Measurements from ENCODE around the gene FAM151B.
"Not testable (repeated sequence)": the region's sequence is repeated elsewhere in the genome, so short reads cannot be mapped to it uniquely, and the experiment has no call there.

FAM151B gene, protein sequence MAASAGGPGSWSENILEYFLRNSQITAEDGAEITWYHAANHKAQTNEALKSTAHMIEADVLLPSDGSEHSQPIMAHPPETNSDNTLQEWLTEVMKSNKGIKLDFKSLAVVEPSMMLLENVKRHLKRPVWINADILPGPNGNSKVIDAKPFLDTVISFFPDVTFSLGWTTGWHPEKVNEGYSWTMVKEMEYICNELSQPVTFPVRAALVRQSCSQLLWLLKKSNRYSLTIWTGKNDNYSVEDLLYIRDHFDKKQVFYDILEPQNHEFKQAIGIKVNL

DNA sequence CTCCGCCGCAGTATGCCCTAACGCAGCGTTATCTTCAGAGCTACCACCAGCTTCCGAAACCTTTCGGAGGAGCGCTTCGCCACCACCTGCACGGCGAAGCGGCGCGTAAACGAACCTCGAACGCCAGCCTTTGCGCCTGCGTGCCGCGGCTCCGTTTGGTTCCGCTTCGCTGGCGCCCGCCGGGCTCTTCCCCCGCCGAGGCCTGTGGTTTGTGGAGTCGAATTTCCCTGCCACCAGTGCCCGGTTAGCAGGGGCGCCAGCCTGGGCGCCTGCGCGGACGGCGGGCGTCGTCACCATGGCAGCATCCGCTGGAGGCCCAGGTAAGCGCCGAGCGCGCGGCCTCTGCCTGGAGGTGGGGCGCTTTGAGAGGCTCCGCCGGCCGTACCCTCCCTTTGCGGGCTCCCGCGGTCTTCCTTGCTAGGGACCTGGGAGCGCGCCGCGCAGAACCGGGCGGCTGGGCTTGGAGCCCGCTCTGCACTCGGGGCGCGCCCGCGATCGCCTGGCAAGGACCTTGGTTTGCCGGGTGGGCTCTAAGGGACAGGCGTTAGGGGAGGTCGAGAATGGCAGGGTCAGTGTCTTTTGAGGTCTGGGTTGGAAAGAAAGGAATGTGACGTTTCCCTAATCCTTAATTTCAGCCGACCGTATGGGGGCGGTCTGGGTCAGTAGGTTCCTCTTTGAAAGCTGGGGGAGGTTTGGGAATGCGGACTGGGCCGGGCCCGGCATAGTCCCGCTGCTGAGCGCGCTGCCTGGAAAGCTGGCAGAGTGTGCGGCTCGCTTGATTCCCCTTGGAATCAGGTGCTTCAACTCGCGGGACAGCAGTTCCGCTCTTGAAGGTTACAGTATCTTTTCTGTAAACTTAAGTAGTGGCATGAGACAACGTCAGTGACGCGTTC lies at the start of gene FAM151B:
Gene FAM151B (plus strand): TSS at position 272 of the 893 bp plus-strand sequence. CDS start 24 bp downstream, at position 296.
- peak; percentile 81 for DNase-seq

GRCh38 chr5:80438739-80439138 lies 49.2 kb upstream of the FAM151B start:
- DNase-seq = no peak

- no peak for DNase-seq
Observed at GRCh38 chr5:80439213-80439612, 48.7 kb upstream of the FAM151B start.

- no peak for DNase-seq
Observed at GRCh38 chr5:80442742-80443141, 45.2 kb upstream of the FAM151B start.

- no peak for DNase-seq
Observed at GRCh38 chr5:80453366-80453765, 34.5 kb upstream of the FAM151B start.

GRCh38 chr5:80463269-80463668 lies 24.6 kb upstream of the FAM151B start:
- no peak for DNase-seq

DNA sequence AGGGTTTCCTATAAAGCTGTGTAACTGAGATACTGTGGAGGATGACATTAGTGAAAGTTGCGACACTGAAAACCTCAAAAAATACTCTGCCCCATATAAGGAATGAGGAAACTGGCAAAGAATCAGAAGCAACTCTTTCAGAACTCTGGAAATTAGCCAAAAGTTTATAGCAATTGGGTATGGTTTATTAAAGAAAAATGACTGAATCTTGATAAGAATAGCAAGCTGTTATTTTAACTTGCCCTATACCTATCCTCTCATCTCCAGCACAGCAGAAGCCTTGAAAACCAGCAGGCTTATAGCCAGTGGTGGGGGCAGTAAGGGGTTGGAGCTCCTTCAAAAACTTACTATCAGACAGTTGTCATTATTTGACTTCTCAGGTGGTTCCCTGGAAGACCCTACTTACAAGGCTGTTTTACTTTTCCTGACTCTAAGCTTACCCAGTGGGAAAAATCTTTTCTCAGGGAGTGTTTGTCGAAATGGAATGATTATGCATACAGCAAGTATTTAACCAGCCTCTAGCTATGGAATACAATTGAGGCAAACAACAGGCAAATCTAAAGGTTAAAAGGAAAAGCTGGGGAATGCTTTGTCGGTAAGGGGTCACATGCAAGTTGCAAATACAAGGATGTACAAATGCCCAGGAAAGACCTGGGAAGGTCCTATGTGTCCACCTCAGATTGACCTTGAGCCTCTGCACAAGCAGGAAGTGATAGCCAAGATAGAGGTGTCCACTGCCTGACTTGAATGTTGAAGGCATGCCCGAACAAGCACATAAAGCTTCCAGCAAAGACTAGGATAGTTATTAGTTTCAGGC lies 21.0 kb upstream of the FAM151B start:
- peak; percentile 53 for DNase-seq

DNA sequence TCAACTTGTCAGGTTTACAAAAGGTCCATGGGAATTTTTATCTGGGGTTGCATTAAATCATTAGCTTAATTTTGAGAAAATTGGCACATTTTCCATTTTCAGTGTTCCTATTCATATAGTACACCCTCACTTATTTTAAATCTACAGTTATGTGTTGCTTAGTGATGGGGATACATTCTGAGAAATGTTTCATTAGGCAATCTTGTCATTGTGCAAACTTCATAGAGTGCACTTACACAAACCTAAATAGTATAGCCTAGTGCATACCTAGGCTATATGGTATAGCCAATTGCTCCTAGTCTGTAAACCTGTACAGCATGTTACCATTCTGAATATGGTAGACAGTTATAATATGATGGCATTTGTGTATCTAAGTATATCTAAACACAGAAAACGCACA lies 19.8 kb upstream of the FAM151B start:
- no peak for DNase-seq

DNA sequence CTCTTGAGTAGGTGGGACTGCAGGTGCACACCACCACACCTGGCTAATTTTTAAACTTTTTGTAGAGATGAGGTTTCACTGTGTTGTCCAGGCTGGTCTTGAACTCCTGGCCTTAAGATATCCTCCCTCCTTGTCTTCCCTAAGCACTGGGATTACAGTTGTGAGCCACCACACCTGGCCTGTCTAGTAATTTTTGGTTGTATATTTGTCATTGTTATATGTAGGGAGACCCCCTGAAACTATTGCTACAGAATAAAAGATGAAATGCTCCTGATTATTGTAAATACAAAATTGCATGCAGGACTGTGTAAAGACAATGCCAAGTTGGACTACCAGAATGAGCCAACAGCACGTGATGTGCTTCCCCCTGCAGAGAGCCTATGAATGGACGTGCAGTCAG lies 17.3 kb upstream of the FAM151B start:
- DNase-seq = not testable (repeated sequence)

- DNase-seq = no peak
Observed at GRCh38 chr5:80474929-80475328, 13.0 kb upstream of the FAM151B start.

DNA sequence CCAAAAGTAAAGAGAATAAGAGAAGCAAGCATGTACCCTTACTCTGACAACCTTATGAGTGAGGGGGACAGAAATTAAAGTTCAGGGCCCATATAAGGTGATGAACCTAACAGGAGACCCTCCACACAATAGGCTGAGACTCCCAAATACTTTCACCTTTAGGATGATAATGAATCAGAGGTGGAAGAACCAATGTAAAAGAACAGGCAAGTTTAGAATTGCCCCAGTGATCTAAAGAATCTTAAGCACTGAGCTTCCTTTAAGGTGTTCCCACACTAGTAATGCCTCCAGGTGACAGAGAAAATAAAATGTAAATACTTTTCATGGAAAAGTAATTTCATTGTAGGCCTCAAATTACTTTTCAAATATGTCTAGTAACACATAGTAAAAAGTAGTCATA lies 8.2 kb upstream of the FAM151B start:
- DNase-seq = no peak

DNA sequence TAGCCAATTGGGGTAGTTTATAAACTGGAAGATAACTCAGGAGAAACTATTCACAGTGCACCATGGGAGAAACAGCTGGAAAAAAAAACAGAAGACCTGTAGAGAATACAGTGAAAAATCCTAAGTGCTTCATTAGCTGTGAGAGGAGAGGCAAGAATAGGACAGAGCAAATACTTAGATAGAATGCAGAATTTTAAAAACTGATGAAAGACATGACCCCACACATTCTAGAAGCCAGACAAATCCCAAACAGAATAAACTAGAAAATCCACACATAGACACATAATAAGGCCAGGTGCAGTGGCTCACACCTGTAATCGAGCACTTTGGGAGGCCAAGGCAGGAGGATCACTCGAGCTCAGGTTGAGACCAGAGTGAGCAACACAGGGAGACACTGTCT lies 7.5 kb upstream of the FAM151B start:
- DNase-seq = no peak

GRCh38 chr5:80481019-80481893 lies 6.6 kb upstream of the FAM151B start:
- DNase-seq = peak; percentile 61

GRCh38 chr5:80482578-80482977 lies 5.3 kb upstream of the FAM151B start:
- DNase-seq = no peak

DNA sequence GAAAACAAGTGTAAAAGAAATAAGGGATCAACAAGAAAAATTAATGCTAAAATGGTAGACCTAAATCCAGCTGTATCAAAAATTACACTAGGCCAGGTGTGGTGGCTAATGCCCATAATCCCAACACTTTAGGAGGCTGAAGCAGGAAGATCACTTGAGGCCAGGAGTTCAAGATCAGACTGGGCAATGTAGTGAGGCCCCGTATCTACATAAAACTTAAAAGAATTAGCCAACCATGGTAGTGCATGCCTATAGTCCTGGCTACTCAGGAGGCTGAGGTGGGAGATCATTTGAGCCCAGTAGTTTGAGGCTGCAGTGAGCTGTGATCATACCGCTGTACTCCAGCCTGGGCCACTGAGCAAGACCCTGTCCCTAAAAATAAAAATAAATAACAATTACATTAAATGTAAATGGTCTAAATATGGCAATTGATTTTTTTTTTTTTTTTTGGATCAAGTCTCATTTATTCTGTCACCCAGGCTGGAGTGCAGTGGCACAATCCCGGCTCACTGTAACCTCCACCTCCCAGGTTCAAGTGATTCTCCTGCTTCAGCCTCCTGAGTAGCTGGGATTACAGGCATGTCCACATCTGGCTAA lies 4.2 kb upstream of the FAM151B start:
- no peak for DNase-seq

DNA sequence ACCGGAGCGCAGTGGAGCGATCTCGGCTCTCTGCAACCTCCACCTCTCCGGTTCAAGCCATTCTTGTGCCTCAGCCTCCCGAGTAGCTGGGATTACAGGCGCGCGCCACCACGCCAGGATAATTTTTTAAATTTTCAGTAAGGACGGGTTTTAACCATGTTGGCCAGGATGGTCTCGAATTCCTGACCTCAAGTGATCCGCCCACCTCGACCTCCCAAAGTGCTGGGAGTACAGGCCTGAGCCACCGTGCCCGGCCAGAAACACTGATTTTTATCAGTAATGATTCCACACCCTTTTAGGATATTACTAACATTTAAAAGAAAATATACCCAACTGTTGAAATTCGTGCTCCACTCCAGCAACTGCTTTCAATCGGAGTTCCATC lies 464 bp upstream of the FAM151B start:
- no peak for DNase-seq

DNA sequence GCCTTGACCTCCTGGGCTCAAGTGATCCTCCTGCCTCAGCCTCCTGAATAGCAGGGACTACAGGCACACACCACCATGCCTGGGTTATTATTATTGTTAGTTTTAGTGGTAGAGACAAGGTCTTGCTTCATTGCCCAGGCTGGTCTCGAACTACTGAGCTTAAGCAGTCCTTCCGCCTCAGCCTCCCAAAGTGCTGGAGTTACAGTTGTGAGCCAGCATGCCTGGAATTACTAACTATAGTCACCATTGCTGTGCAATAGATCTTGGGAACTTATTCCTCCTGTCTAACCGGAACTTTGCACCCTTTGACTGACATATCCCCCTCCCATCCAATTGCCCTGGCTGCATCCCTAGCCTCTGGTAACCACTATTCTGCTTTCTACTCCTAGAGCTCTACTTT lies 3.4 kb downstream of the FAM151B start:
- DNase-seq = no peak

DNA sequence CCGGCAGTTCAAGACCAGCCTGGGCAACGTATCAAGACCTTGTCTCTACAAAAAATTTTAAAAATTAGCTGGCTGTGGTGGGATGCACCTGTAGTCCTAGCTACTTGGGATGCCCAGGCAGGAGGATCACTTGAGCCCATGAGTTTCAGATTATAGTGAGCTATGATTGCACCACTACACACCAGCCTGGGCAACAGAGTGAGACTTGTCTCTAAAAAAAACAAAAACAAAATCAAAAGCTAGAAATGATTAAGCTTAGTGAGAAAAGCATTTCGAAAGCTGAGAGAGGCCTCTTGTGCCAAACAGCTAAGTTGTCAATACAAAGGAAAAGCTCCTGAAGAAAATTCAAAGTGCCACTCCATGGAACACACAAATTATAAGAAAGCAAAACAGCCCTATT lies 4.8 kb downstream of the FAM151B start:
- no peak for DNase-seq

DNA sequence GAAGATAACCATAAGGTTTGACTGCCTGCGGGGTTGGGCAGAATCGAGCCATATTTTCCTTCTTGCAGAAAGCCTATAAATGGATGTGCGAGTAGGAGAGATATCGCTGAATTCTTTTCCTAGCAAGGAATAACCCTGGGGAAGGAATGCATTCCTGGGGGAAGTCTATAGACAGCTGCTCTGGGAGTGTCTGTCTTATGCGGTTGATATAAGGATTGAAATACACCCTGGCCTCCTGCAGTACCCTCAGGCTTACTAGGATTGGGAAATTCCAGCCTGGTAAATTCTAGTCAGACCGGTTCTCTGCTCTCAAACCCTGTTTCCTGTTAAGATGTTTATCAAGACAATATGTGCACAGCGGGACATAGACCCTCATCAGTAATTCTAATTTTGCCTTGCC lies 5.5 kb downstream of the FAM151B start:
- peak; percentile 49 for DNase-seq

- no peak for DNase-seq
Observed at GRCh38 chr5:80495891-80496290, 8.0 kb downstream of the FAM151B start.

DNA sequence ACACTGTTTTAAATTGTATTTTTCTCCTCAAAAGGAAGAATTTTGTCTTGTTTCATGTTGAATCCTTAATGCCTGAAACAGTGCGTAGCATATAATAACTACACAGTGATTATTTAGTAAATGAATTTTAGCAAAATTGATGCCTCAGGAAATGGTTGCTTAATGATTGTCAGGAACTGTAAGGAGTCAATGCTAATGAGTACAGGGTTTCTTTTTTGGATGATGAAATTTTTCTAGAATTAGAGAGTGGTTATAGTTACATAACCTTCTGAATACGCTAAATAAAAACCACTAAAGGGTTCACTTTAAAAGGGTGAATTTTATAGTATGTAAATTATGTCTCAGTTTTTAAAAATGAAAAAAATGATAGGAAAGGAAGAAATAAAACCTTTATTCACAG lies 14.9 kb downstream of the FAM151B start:
- no peak for DNase-seq

DNA sequence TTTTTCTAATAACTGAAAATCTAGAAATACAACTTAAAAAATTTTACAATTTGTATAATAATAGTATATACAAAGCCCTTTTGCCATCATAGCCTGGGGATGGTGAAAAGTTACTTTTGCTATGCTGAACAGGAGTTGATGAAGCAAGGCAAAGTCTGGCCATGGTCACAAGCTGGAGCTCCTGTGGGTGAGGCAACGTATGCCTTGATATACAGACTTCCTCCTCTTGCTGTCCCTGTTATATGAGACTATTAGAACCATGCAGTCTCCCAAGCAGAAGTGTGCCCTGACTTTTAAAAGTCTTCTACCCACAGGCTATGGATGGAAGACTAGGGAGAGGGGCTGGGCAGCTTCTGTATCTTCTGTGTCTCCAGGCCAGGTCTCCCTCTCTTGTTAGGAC lies 15.7 kb downstream of the FAM151B start:
- DNase-seq = no peak

All from fibroblast of upper back skin (primary cell).